Measurements from ENCODE around the gene GLTPD2. TPM values are rescaled to one million over a fixed set of nuclear protein-coding genes. Genes with fewer than 3 reads are reported as not detected.
A peak's percentile ranks its signal among the peaks of the same experiment; 100 is the strongest.

GLTPD2 gene
- total RNA-seq, 5 donors from 2014 or later (not counting 1 experiment from before 2014, with no cell fraction given): not detected

DNA sequence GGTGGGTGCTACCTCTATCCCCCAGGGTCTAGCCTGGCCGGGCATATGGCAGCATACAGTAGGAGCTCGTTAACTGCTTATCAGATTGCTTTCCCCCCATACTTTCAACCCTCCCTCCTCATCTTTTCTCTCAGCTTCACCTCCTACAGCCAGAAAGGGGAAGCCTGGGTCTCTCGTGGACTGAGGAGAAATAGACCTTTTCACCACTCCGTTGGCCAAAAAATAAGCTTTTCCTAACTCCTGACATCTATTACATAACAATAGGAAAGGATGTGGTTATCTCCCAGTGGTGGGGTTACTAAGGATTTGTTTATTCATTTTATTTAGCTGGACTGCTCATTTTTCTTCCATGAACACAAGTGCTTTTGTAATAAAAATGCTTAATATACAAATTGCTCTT is 40.1 kb upstream of the GLTPD2 start:
- ChIA-PET CTCF (interaction anchor here in 1 of 2 donors (1.0 kb wide), 1 partner anchor 39 kb away, joined by 3 read pairs; the partner anchor contains the start of gene ARRB2), POLR2A (no interaction called here)
- Histone ChIP-seq H3K36me3 (ENCODE audit: control insufficient read depth in 2 of 2, extremely low read depth in 1 of 2, insufficient read depth in 1 of 2, low read length in 1 of 2) (no peaks in the 10 kb centered on the region), H3K9me3 (no peaks in the 10 kb centered on the region), H3K4me1 (ENCODE audit: control insufficient read depth in 1 of 2, extremely low read depth in 1 of 2, insufficient read depth in 2 of 2, low read length in 2 of 2) (peaks cover 2 to 23% of the 10 kb centered on the region in 2 experiments), H3K27ac (ENCODE audit: low read length) (no peak overlapping the region), H3K27me3 (replicated peaks in 1 of 2; ENCODE audit: control insufficient read depth in 2 of 2, extremely low read depth in 1 of 2, insufficient read depth in 2 of 2, low read length in 1 of 2) (peaks cover 2 to 34% of the 10 kb centered on the region in 2 experiments), H3K4me3 (ENCODE audit: control insufficient read depth in 1 of 2, extremely low read depth in 1 of 2, low read length in 1 of 2) (no peak overlapping the region)
- DNase-seq (no peak), ATAC-seq (replicated peaks in 1 of 4) (no peak)
- peaks cover 9 to 11% of the 10 kb centered on the region in 2 donors for H3K27me3 Mint-ChIP-seq
- H3K9me3 Mint-ChIP-seq: no peaks in the 10 kb centered on the region
- peak overlapping the region in 1 of 2 donors; percentile 39 for H3K27ac Mint-ChIP-seq
- WGBS (ENCODE audit: insufficient coverage): 56% methylated on average over 2 of the region's 4 CpGs
- H3K4me3 Mint-ChIP-seq: peak overlapping the region in 2 of 3 donors; percentile 32 to 55
- H3K4me1 Mint-ChIP-seq: peaks cover 13 to 21% (median 18%) of the 10 kb centered on the region in 3 donors
- H3K36me3 Mint-ChIP-seq: no peaks in the 10 kb centered on the region

DNA sequence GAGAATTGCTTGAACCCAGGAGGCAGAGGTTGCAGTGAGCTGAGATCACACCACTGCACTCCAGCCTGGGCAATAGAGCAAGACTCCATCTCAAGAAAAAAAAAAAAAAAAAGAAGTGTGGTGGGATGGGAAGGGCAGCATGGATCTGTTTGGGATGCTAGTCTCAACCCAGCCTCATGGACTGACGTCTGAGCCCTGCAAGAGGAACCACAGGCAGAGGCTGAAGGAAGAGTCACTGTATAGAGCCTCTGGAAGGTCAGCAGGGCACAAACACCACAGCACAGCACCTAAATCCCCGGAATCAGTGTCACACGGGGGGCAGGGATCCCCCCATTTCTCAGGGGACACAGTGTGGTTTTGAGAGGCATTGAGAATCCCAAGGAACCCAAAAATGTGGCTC is 38.2 kb upstream of the GLTPD2 start:
- Histone ChIP-seq H3K27ac (ENCODE audit: low read length) (no peak overlapping the region), H3K27me3 (replicated peaks in 1 of 2; ENCODE audit: control insufficient read depth in 2 of 2, extremely low read depth in 1 of 2, insufficient read depth in 2 of 2, low read length in 1 of 2) (peaks cover 0 to 31% of the 10 kb centered on the region in 2 experiments), H3K4me1 (ENCODE audit: control insufficient read depth in 1 of 2, extremely low read depth in 1 of 2, insufficient read depth in 2 of 2, low read length in 2 of 2) (peaks cover 2 to 16% of the 10 kb centered on the region in 2 experiments), H3K4me3 (ENCODE audit: control insufficient read depth in 1 of 2, extremely low read depth in 1 of 2, low read length in 1 of 2) (no peak overlapping the region), H3K9me3 (no peaks in the 10 kb centered on the region), H3K36me3 (ENCODE audit: control insufficient read depth in 2 of 2, extremely low read depth in 1 of 2, insufficient read depth in 1 of 2, low read length in 1 of 2) (no peaks in the 10 kb centered on the region)
- no peak overlapping the region for H3K4me3 Mint-ChIP-seq
- CTCF ChIA-PET: no interaction called here
- ATAC-seq (replicated peaks in 1 of 4) (no peak), DNase-seq (no peak)
- peaks cover 19 to 22% of the 10 kb centered on the region in 2 donors for H3K27me3 Mint-ChIP-seq
- no peak overlapping the region for H3K27ac Mint-ChIP-seq
- peaks cover 13 to 18% (median 13%) of the 10 kb centered on the region in 3 donors for H3K4me1 Mint-ChIP-seq
- WGBS (ENCODE audit: insufficient coverage): no CpG with 5 or more reads among the region's 3 CpGs
- H3K36me3 Mint-ChIP-seq: no peaks in the 10 kb centered on the region
- no peaks in the 10 kb centered on the region for H3K9me3 Mint-ChIP-seq
- POLR2A ChIA-PET: no interaction called here

DNA sequence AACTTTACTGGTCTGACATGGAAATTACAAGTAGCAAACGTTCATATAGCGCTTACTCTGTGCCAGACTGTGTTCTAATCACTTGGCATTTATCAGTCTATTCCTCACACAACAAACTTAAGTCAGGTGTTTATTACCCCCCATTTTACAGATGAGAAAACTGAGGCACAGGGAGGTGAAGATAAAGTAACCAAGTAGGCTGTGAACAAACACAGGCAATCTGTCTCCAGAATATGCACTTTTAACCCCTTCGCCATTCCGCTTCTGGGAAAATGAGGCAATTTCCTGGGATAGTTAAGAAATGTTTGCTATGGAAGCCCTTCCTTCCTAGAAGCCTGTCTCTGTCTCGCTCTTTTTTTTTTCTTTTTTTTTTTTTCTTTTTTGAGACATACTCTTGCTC is 36.8 kb upstream of the GLTPD2 start:
- no peaks in the 10 kb centered on the region for H3K36me3 ChIP-seq (ENCODE audit: control insufficient read depth in 2 of 2, extremely low read depth in 1 of 2, insufficient read depth in 1 of 2, low read length in 1 of 2)
- H3K4me1 ChIP-seq (ENCODE audit: control insufficient read depth in 1 of 2, extremely low read depth in 1 of 2, insufficient read depth in 2 of 2, low read length in 2 of 2): peaks cover 2 to 16% of the 10 kb centered on the region in 2 experiments
- Mint-ChIP-seq H3K4me1 (peaks cover 12 to 14% (median 13%) of the 10 kb centered on the region in 3 donors), H3K36me3 (no peaks in the 10 kb centered on the region), H3K4me3 (no peak overlapping the region), H3K27me3 (peaks cover 19 to 22% of the 10 kb centered on the region in 2 donors), H3K9me3 (no peaks in the 10 kb centered on the region), H3K27ac (no peak overlapping the region)
- no peak for DNase-seq
- H3K27me3 ChIP-seq (replicated peaks in 1 of 2; ENCODE audit: control insufficient read depth in 2 of 2, extremely low read depth in 1 of 2, insufficient read depth in 2 of 2, low read length in 1 of 2): peaks cover 0 to 31% of the 10 kb centered on the region in 2 experiments
- no peak for ATAC-seq (replicated peaks in 1 of 4)
- POLR2A ChIA-PET: no interaction called here
- H3K9me3 ChIP-seq: no peaks in the 10 kb centered on the region
- no peak overlapping the region for H3K4me3 ChIP-seq (ENCODE audit: control insufficient read depth in 1 of 2, extremely low read depth in 1 of 2, low read length in 1 of 2)
- CTCF ChIA-PET: no interaction called here
- no peak overlapping the region for H3K27ac ChIP-seq (ENCODE audit: low read length)
- 74% methylated on average over 2 of the region's 5 CpGs for whole genome bisulfite sequencing (ENCODE audit: insufficient coverage)

DNA sequence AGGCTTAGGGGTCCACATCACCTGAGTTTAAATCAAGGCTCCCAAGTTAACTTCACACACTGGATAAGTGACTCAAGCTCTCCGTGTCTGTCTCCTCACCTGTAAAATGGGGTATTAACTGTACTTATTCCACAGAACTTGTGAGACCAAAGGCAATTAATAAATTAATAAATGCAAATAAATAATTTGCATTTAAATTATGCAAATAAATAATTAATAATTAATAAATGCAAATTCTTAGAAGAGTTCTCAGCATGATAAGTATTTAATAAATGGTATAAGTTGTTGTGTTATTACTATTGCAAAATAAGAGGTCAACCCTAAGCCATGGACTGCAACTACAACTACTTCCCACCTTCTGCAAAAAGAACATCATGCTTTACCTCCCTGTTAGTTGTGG is 35.4 kb upstream of the GLTPD2 start:
- Histone ChIP-seq H3K27me3 (replicated peaks in 1 of 2; ENCODE audit: control insufficient read depth in 2 of 2, extremely low read depth in 1 of 2, insufficient read depth in 2 of 2, low read length in 1 of 2) (peaks cover 0 to 34% of the 10 kb centered on the region in 2 experiments), H3K4me1 (ENCODE audit: control insufficient read depth in 1 of 2, extremely low read depth in 1 of 2, insufficient read depth in 2 of 2, low read length in 2 of 2) (peaks cover 2 to 3% of the 10 kb centered on the region in 2 experiments), H3K9me3 (no peaks in the 10 kb centered on the region), H3K36me3 (ENCODE audit: control insufficient read depth in 2 of 2, extremely low read depth in 1 of 2, insufficient read depth in 1 of 2, low read length in 1 of 2) (no peaks in the 10 kb centered on the region), H3K27ac (ENCODE audit: low read length) (no peak overlapping the region), H3K4me3 (ENCODE audit: control insufficient read depth in 1 of 2, extremely low read depth in 1 of 2, low read length in 1 of 2) (no peak overlapping the region)
- DNase-seq (no peak), ATAC-seq (replicated peaks in 1 of 4) (no peak)
- WGBS (ENCODE audit: insufficient coverage): no CpG with 5 or more reads among the region's 1 CpG
- Mint-ChIP-seq H3K4me3 (no peak overlapping the region), H3K27me3 (peaks cover 19 to 26% of the 10 kb centered on the region in 2 donors), H3K4me1 (peaks cover 3 to 6% (median 4%) of the 10 kb centered on the region in 3 donors), H3K27ac (no peak overlapping the region), H3K36me3 (no peaks in the 10 kb centered on the region), H3K9me3 (no peaks in the 10 kb centered on the region)
- CTCF ChIA-PET: no interaction called here
- POLR2A ChIA-PET: interaction anchor here in 1 of 2 donors (0.7 kb wide), 1 partner anchor 163 kb away, joined by 5 read pairs; no protein-coding TSS in a partner anchor

DNA sequence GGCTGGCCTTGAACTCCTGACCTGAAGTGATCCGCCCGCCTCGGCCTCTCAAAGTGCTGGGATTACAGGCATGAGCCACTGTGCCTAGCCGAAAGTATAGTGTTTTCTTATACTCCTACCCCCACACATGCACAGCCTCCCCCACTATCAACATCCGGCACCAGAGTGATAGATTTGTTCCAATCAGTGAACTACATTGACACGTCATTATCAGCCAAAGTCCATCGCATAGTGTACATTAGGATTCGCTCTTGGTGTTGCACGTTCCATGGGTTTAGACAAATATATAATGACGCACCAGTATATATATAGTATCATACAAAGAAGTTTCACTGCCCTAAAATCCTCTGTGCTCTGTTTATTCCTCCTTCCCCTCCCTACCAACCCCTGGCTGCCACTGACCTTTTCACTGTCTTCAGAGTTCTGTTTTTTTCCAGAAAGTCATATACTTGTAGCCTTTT is 29.0 kb upstream of the GLTPD2 start:
- no peaks in the 10 kb centered on the region for H3K9me3 Mint-ChIP-seq
- 100% methylated on average over 1 of the region's 10 CpGs for WGBS (ENCODE audit: insufficient coverage)
- peaks cover 7 to 18% of the 10 kb centered on the region in 2 donors for H3K27me3 Mint-ChIP-seq
- no peak overlapping the region for H3K4me3 ChIP-seq (ENCODE audit: control insufficient read depth in 1 of 2, extremely low read depth in 1 of 2, low read length in 1 of 2)
- no peak for DNase-seq
- H3K27me3 ChIP-seq (replicated peaks in 1 of 2; ENCODE audit: control insufficient read depth in 2 of 2, extremely low read depth in 1 of 2, insufficient read depth in 2 of 2, low read length in 1 of 2): peaks cover 0 to 17% of the 10 kb centered on the region in 2 experiments
- no peak overlapping the region for H3K4me3 Mint-ChIP-seq
- no peaks in the 10 kb centered on the region for H3K4me1 ChIP-seq (ENCODE audit: control insufficient read depth in 1 of 2, extremely low read depth in 1 of 2, insufficient read depth in 2 of 2, low read length in 2 of 2)
- H3K27ac Mint-ChIP-seq: no peak overlapping the region
- H3K36me3 ChIP-seq (ENCODE audit: control insufficient read depth in 2 of 2, extremely low read depth in 1 of 2, insufficient read depth in 1 of 2, low read length in 1 of 2): no peaks in the 10 kb centered on the region
- H3K36me3 Mint-ChIP-seq: no peaks in the 10 kb centered on the region
- no peak overlapping the region for H3K27ac ChIP-seq (ENCODE audit: low read length)
- no peaks in the 10 kb centered on the region for H3K4me1 Mint-ChIP-seq
- ChIA-PET POLR2A (no interaction called here), CTCF (no interaction called here)
- H3K9me3 ChIP-seq: no peaks in the 10 kb centered on the region
- ATAC-seq (replicated peaks in 1 of 4): no peak

DNA sequence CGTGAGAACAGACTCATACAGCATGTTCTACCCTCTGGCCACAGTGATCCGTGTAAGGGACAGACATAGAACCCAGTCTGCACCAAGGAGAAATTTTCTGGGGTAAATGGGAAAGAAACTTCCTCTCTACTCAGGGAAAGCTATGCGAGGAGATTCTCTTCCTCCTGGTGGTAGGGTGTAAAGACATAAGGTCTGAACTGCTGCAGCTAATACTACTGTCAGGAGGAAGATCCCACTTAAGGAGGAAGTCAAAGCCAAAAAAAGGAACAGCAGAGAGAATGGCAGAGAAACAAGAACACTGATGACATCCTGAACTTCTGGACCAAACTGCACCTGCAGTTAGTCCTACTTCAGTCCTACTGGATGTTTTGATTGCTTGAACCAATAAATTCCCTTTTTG is 24.2 kb upstream of the GLTPD2 start:
- Histone ChIP-seq H3K4me3 (ENCODE audit: control insufficient read depth in 1 of 2, extremely low read depth in 1 of 2, low read length in 1 of 2) (no peak overlapping the region), H3K27me3 (replicated peaks in 1 of 2; ENCODE audit: control insufficient read depth in 2 of 2, extremely low read depth in 1 of 2, insufficient read depth in 2 of 2, low read length in 1 of 2) (peaks cover 0 to 10% of the 10 kb centered on the region in 2 experiments), H3K36me3 (ENCODE audit: control insufficient read depth in 2 of 2, extremely low read depth in 1 of 2, insufficient read depth in 1 of 2, low read length in 1 of 2) (no peaks in the 10 kb centered on the region), H3K27ac (ENCODE audit: low read length) (no peak overlapping the region), H3K4me1 (ENCODE audit: control insufficient read depth in 1 of 2, extremely low read depth in 1 of 2, insufficient read depth in 2 of 2, low read length in 2 of 2) (no peaks in the 10 kb centered on the region), H3K9me3 (no peaks in the 10 kb centered on the region)
- WGBS (ENCODE audit: insufficient coverage): no CpG with 5 or more reads among the region's 3 CpGs
- Mint-ChIP-seq H3K9me3 (no peaks in the 10 kb centered on the region), H3K4me1 (no peaks in the 10 kb centered on the region), H3K27me3 (peaks cover 4 to 8% of the 10 kb centered on the region in 2 donors), H3K36me3 (no peaks in the 10 kb centered on the region), H3K27ac (no peak overlapping the region), H3K4me3 (no peak overlapping the region)
- ATAC-seq (replicated peaks in 1 of 4) (no peak), DNase-seq (no peak)
- POLR2A ChIA-PET: no interaction called here
- CTCF ChIA-PET: interaction anchor here in 1 of 2 donors (0.7 kb wide), 1 partner anchor 9 kb away, joined by 3 read pairs; no protein-coding TSS in a partner anchor

Measured in T-cell (primary cell).